ENCODE measurements around the gene KCTD18.

Gene KCTD18

GRCh38 chr2:200484934-200485333 lies 24.9 kb downstream of the KCTD18 start:
- no peak for DNase-seq (ENCODE audit: low read depth in 2 of 2)

- no peak for DNase-seq (ENCODE audit: low read depth in 2 of 2)
Measured at GRCh38 chr2:200483729-200484198, 26.1 kb downstream of the KCTD18 start.

GRCh38 chr2:200482194-200482593 lies 27.7 kb downstream of the KCTD18 start:
- no peak for DNase-seq (ENCODE audit: low read depth in 2 of 2)

GRCh38 chr2:200479692-200480265 lies 30.1 kb downstream of the KCTD18 start:
- no peak for DNase-seq (ENCODE audit: low read depth in 2 of 2)

GRCh38 chr2:200477667-200478131 lies 32.2 kb downstream of the KCTD18 start:
- DNase-seq (ENCODE audit: low read depth in 2 of 2) = no peak

GRCh38 chr2:200476836-200477235 lies 33.0 kb downstream of the KCTD18 start:
- no peak for DNase-seq (ENCODE audit: low read depth in 2 of 2)

GRCh38 chr2:200475795-200476194 lies 34.1 kb downstream of the KCTD18 start:
- no peak for DNase-seq (ENCODE audit: low read depth in 2 of 2)

GRCh38 chr2:200472853-200473464 lies 36.9 kb downstream of the KCTD18 start:
- DNase-seq (ENCODE audit: low read depth in 2 of 2) = no peak

- DNase-seq (ENCODE audit: low read depth in 2 of 2) = no peak
Measured at GRCh38 chr2:200471928-200472645, 37.8 kb downstream of the KCTD18 start.

GRCh38 chr2:200471324-200471848 lies 38.5 kb downstream of the KCTD18 start:
- no peak for DNase-seq (ENCODE audit: low read depth in 2 of 2)

- no peak for DNase-seq (ENCODE audit: low read depth in 2 of 2)
Measured at GRCh38 chr2:200470230-200470629, 39.6 kb downstream of the KCTD18 start.

- DNase-seq (ENCODE audit: low read depth in 2 of 2) = no peak
Measured at GRCh38 chr2:200469708-200470211, 40.1 kb downstream of the KCTD18 start.

GRCh38 chr2:200467806-200468681 lies 41.8 kb downstream of the KCTD18 start:
- no peak for DNase-seq (ENCODE audit: low read depth in 2 of 2)

GRCh38 chr2:200466425-200467418 lies 43.1 kb downstream of the KCTD18 start:
- no peak for DNase-seq (ENCODE audit: low read depth in 2 of 2)

GRCh38 chr2:200463452-200463851 lies 46.4 kb downstream of the KCTD18 start:
- no peak for DNase-seq (ENCODE audit: low read depth in 2 of 2)

- no peak for DNase-seq (ENCODE audit: low read depth in 2 of 2)
Measured at GRCh38 chr2:200461846-200462710, 47.8 kb downstream of the KCTD18 start.

GRCh38 chr2:200459101-200459500 lies 50.8 kb downstream of the KCTD18 start:
- no peak for DNase-seq (ENCODE audit: low read depth in 2 of 2)

- DNase-seq (ENCODE audit: low read depth in 2 of 2) = no peak
Measured at GRCh38 chr2:200456567-200456966, 53.3 kb downstream of the KCTD18 start.

GRCh38 chr2:200455958-200456421 lies 53.9 kb downstream of the KCTD18 start:
- no peak for DNase-seq (ENCODE audit: low read depth in 2 of 2)
